Endodermal cell (in vitro differentiated cells): ENCODE results near the gene CDH26. TPM values are rescaled to one million over a fixed set of nuclear protein-coding genes. Genes with fewer than 3 reads are reported as not detected.

Experiments
- DNase-seq: peaks from one replicate; pipeline ENCODE4 v3.0.0-alpha.2; 2017
- H3K27ac ChIP-seq: 2 replicates; pipeline ENCODE4 v1.5.1; 2013; ENCODE audit warnings: mild to moderate bottlenecking, low read depth, low read length, moderate library complexity
- H3K27me3 ChIP-seq: 2 replicates; pipeline ENCODE4 v1.6.1; 2013; ENCODE audit warnings: mild to moderate bottlenecking, low read length, moderate library complexity; ENCODE audit not compliant: insufficient read depth, control insufficient read depth, poor library complexity, severe bottlenecking
- H3K36me3 ChIP-seq: 2 replicates; pipeline ENCODE4 v1.7.0; 2013; ENCODE audit warnings: mild to moderate bottlenecking, low read length, moderate library complexity; ENCODE audit not compliant: control insufficient read depth, insufficient read depth
- H3K4me1 ChIP-seq: one replicate; pipeline ENCODE4 v1.7.0; 2013; ENCODE audit warnings: low read length; ENCODE audit not compliant: control insufficient read depth, insufficient read depth
- H3K4me3 ChIP-seq: 2 replicates; pipeline ENCODE4 v1.5.1; 2013; ENCODE audit warnings: mild to moderate bottlenecking, low read length, moderate library complexity
- H3K9ac ChIP-seq: 2 replicates; pipeline ENCODE4 v1.6.1; 2013; ENCODE audit warnings: mild to moderate bottlenecking, low read length, moderate library complexity; ENCODE audit not compliant: poor library complexity, severe bottlenecking; ENCODE audit errors: extremely low read depth
- H3K9me3 ChIP-seq: 2 replicates; pipeline ENCODE4 v1.6.1; 2013; ENCODE audit warnings: mild to moderate bottlenecking, low read length, moderate library complexity; ENCODE audit not compliant: control insufficient read depth
- H3K27ac Mint-ChIP-seq: 2 replicates; pipeline ENCODE4 v1.8.0; 2020; ENCODE audit warnings: mixed read lengths
- H3K27me3 Mint-ChIP-seq: 2 replicates; pipeline ENCODE4 v1.8.0; 2021; ENCODE audit warnings: mild to moderate bottlenecking, mixed read lengths; ENCODE audit not compliant: insufficient read depth
- H3K36me3 Mint-ChIP-seq: 2 replicates; pipeline ENCODE4 v1.8.0; 2020; ENCODE audit warnings: low read depth, mixed read lengths
- H3K4me1 Mint-ChIP-seq: 2 replicates; pipeline ENCODE4 v1.8.0; 2020; ENCODE audit warnings: mixed read lengths
- H3K4me3 Mint-ChIP-seq: 2 replicates; pipeline ENCODE4 v1.8.0; 2020; ENCODE audit warnings: mild to moderate bottlenecking, moderate library complexity, mixed read lengths
- H3K9me3 Mint-ChIP-seq: 2 replicates; pipeline ENCODE4 v1.8.0; 2020; ENCODE audit warnings: mild to moderate bottlenecking, mixed read lengths
- CTCF ChIP-seq: fragments of 200-600 bp; sonication (generic); conservative IDR thresholded peaks from 2 replicates; pipeline ENCODE4 v1.5.0; 2021; ENCODE audit warnings: antibody characterized with exemption, mild to moderate bottlenecking
- WGBS, 2 experiments: methylation state at CpG; one replicate each; pipeline versions ENCODE4 v1.1.5 to v1.1.7; 2013; ENCODE audit warnings: missing lambda C conversion rate in 2 of 2, mixed read lengths in 1 of 2; ENCODE audit not compliant: insufficient coverage in 1 of 2, insufficient read length in 1 of 2; 5-methylcytosine and 5-hydroxymethylcytosine counted together
- total RNA-seq, 2 donors: library from RNA; stranded (reverse); fragmentation: NEBNext Ultra II Directional in 1 of 2; extraction: Animal tissue kit (Norgen Biotek cat#: 25700) in 1 of 2; gene quantifications; 2 replicates in 1 of 2; 3 replicates in 1 of 2; pipeline ENCODE4 v1.2.1, GENCODE V29; 2021

The CDH26 gene
- total RNA-seq, 2 donors from 2014 or later, result 0.97 to 2.0 TPM

- Histone ChIP-seq H3K9me3 (no peaks in the 10 kb centered on the region), H3K27me3 (no peaks in the 10 kb centered on the region), H3K4me3 (no peak overlapping the region), H3K36me3 (no peaks in the 10 kb centered on the region), H3K9ac (no peak overlapping the region), H3K4me1 (no peaks in the 10 kb centered on the region), H3K27ac (no peak overlapping the region)
- no peak overlapping the region for H3K4me3 Mint-ChIP-seq
- no peak for TF ChIP-seq CTCF
- peaks cover 4% of the 10 kb centered on the region for H3K36me3 Mint-ChIP-seq
- H3K9me3 Mint-ChIP-seq, result no peaks in the 10 kb centered on the region
- peaks cover 24% of the 10 kb centered on the region for H3K4me1 Mint-ChIP-seq
- DNase-seq, result no peak
- WGBS, 2 experiments, result 81 to 84% methylated on average over 4 of the region's 4 CpGs
- H3K27me3 Mint-ChIP-seq, result no peaks in the 10 kb centered on the region
- H3K27ac Mint-ChIP-seq, result no peak overlapping the region
These were observed 34.4 kb downstream of the CDH26 start for GRCh38 chr20:59992526-59993084.

GRCh38 chr20:59993736-59994430 lies 35.7 kb downstream of the CDH26 start:
- no peaks in the 10 kb centered on the region for H3K9me3 ChIP-seq
- Mint-ChIP-seq H3K36me3 (peaks cover 3% of the 10 kb centered on the region), H3K27me3 (no peaks in the 10 kb centered on the region), H3K4me3 (peak overlapping the region; percentile 57), H3K27ac (peak overlapping the region; percentile 85), H3K9me3 (no peaks in the 10 kb centered on the region), H3K4me1 (peaks cover 18% of the 10 kb centered on the region)
- peak; percentile 84 for DNase-seq
- no peaks in the 10 kb centered on the region for H3K36me3 ChIP-seq
- no peak overlapping the region for H3K27ac ChIP-seq
- H3K27me3 ChIP-seq, result no peaks in the 10 kb centered on the region
- H3K4me1 ChIP-seq, result no peaks in the 10 kb centered on the region
- H3K9ac ChIP-seq, result no peak overlapping the region
- WGBS, 2 experiments, result 51 to 52% methylated on average over 16 to 18 of the region's 18 CpGs
- H3K4me3 ChIP-seq, result no peak overlapping the region
- no peak for TF ChIP-seq CTCF

GRCh38 chr20:59994697-59995122 lies 36.5 kb downstream of the CDH26 start:
- no peak for TF ChIP-seq CTCF
- H3K27me3 ChIP-seq, result no peaks in the 10 kb centered on the region
- Mint-ChIP-seq H3K4me1 (peaks cover 17% of the 10 kb centered on the region), H3K4me3 (peak overlapping the region; percentile 57), H3K9me3 (no peaks in the 10 kb centered on the region), H3K27ac (peak overlapping the region; percentile 85), H3K36me3 (peaks cover 2% of the 10 kb centered on the region), H3K27me3 (no peaks in the 10 kb centered on the region)
- 73% methylated on average over 5 of the region's 5 CpGs; no CpG with 5 or more reads in 1 of the 2 experiments for WGBS, 2 experiments
- H3K4me1 ChIP-seq, result no peaks in the 10 kb centered on the region
- H3K36me3 ChIP-seq, result no peaks in the 10 kb centered on the region
- no peaks in the 10 kb centered on the region for H3K9me3 ChIP-seq
- H3K27ac ChIP-seq, result no peak overlapping the region
- H3K9ac ChIP-seq, result no peak overlapping the region
- DNase-seq, result peak; percentile 97
- no peak overlapping the region for H3K4me3 ChIP-seq
